Suprapubic skin (tissue), 3 donors: ENCODE data around the gene ZRANB1.

ENCODE experiments used
- EP300 ChIP-seq: sonication (generic); formaldehyde crosslinking; IDR thresholded peaks from one replicate; pipeline ENCODE4 v1.6.1; 2017; ENCODE audit warnings: antibody characterized with exemption
- TF ChIP-seq, protein P1 (sequence below), 2 donors: fragments of 200-600 bp in 1 of 2; fragments of 450-650 bp in 1 of 2; sonication (generic) in 1 of 2; IDR thresholded peaks; one replicate each; pipeline ENCODE4 v1.5.1; 2016 to 2019; ENCODE audit warnings: antibody characterized with exemption in 2 of 2, mild to moderate bottlenecking in 1 of 2, moderate library complexity in 1 of 2

DNA sequence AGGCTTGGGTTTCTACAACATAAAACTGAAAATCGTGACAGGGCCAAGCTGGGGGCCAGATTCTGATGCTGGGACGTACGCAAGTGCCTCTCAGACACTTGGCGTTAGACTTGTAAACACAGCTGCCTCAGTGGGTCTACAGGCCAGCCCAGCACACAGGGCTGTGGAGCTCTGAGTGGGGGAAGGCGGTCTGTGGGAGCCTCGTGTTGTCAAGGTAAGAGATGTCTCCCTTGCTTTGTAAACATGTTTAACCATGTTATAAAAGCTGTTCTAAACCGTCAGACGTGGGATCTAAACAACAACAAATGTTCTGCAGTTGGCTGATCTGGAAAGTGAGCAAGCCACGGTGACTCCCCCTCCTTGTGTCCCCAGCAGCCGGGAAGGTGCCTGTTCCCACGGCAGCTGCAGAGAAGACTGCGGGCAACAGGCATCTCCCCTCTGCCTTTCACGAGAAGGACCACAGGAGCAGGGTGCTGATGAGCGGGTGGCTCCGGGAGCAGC is 67.8 kb downstream of the ZRANB1 start:
- TF ChIP-seq EP300: no peak
- TF ChIP-seq, protein P1, sequence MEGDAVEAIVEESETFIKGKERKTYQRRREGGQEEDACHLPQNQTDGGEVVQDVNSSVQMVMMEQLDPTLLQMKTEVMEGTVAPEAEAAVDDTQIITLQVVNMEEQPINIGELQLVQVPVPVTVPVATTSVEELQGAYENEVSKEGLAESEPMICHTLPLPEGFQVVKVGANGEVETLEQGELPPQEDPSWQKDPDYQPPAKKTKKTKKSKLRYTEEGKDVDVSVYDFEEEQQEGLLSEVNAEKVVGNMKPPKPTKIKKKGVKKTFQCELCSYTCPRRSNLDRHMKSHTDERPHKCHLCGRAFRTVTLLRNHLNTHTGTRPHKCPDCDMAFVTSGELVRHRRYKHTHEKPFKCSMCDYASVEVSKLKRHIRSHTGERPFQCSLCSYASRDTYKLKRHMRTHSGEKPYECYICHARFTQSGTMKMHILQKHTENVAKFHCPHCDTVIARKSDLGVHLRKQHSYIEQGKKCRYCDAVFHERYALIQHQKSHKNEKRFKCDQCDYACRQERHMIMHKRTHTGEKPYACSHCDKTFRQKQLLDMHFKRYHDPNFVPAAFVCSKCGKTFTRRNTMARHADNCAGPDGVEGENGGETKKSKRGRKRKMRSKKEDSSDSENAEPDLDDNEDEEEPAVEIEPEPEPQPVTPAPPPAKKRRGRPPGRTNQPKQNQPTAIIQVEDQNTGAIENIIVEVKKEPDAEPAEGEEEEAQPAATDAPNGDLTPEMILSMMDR (IDR thresholded peaks at IDR 0.05): no peak
